Ovary (tissue), 9 donors: Measurements from ENCODE around the gene GSTP1. TPM values are rescaled to one million over a fixed set of nuclear protein-coding genes. Genes with fewer than 3 reads are reported as not detected.
A peak's percentile ranks its signal among the peaks of the same experiment; 100 is the strongest.
"Not testable (repeated sequence)": the region's sequence is repeated elsewhere in the genome, so short reads cannot be mapped to it uniquely, and the experiment has no call there.

ENCODE experiments used
- DNase-seq, 5 donors: peaks; one replicate each; pipeline ENCODE4 v3.0.0-alpha.2; 2019 to 2020
- H3K27ac ChIP-seq, 2 donors: fragments of 200-600 bp; one replicate each; pipeline versions ENCODE4 v1.5.1 to v1.8.0; 2019 to 2022
- H3K27me3 ChIP-seq: fragments of 200-600 bp; one replicate; pipeline ENCODE4 v1.8.0; 2022
- H3K36me3 ChIP-seq: fragments of 200-600 bp; sonication (generic); one replicate; pipeline ENCODE4 v1.5.1; 2019
- H3K4me1 ChIP-seq: one replicate; pipeline ENCODE4 v1.8.1; 2013; ENCODE audit warnings: mild to moderate bottlenecking, moderate library complexity; ENCODE audit not compliant: insufficient read depth
- H3K4me3 ChIP-seq: fragments of 200-600 bp; sonication (generic); one replicate; pipeline ENCODE4 v1.5.1; 2017
- H3K9me3 ChIP-seq, 2 donors: fragments of 200-600 bp in 1 of 2; sonication (generic) in 1 of 2; one replicate each; pipeline versions ENCODE4 v1.5.1 to v1.8.1; 2013 to 2019; ENCODE audit warnings: mild to moderate bottlenecking in 1 of 2, moderate library complexity in 1 of 2
- CTCF ChIP-seq, 3 donors: fragments of 450-650 bp in 2 of 3; fragments of 200-600 bp in 1 of 3; IDR thresholded peaks; one replicate each; pipeline versions ENCODE4 v1.5.1 to v1.8.0; 2016 to 2022; ENCODE audit warnings: antibody characterized with exemption in 3 of 3, mild to moderate bottlenecking in 1 of 3
- EP300 ChIP-seq: sonication (generic); formaldehyde crosslinking; IDR thresholded peaks from one replicate; pipeline ENCODE4 v1.6.1; 2017; ENCODE audit warnings: antibody characterized with exemption
- POLR2A ChIP-seq: fragments of 450-650 bp; IDR thresholded peaks from one replicate; pipeline ENCODE4 v1.6.1; 2017; ENCODE audit warnings: antibody characterized with exemption, mild to moderate bottlenecking, moderate library complexity
- WGBS, 3 donors: extraction: QIAGEN DNeasy Blood & Tissue Kit in 1 of 3; methylation state at CpG; one replicate each; pipeline versions ENCODE4 v1.1.5 to v1.1.7; 2013 to 2017; 5-methylcytosine and 5-hydroxymethylcytosine counted together
- intact Hi-C, 4 donors: fragments of 100-400 bp; cut with DNase I; formaldehyde crosslinking; loops; one replicate each; pipeline versions ENCODE4 v1.11.0 to v1.15.1; 2022 to 2023
- polyA plus RNA-seq, 2 donors: library from polyadenylated mRNA; stranded (reverse); fragments of 200-250 nt in 1 of 2; fragments of 350-450 nt in 1 of 2; fragmentation: Illumina TruSeq in 1 of 2; extraction: RNeasy Lipid Tissue Mini Kit (QIAGEN cat#74804) in 1 of 2; gene quantifications; one replicate each; pipeline ENCODE4 v1.2.3, GENCODE V29; 2013 to 2014
- total RNA-seq, 7 donors: library from RNA; depleted of rRNA in 2 of 7; stranded (reverse); fragments of >200 nt in 2 of 7; fragmentation: NEBNext Ultra II Directional in 3 of 7; extraction: Animal tissue kit (Norgen Biotek cat#: 25700) in 3 of 7; gene quantifications; one replicate each; pipeline versions ENCODE4 v1.1.0 to v1.2.4, GENCODE V29; 2016 to 2023
- donor health status: DM: no; HTN: no; CAD: no; lungs with moderate emphysema.
- donor health status: DM: no; HTN: no; CAD: no.
- donor health status: Bipolar disorder and iron deficiency.
- donor health status: DM: yes; HTN: yes; CAD: no.
- donor health status: DM: no; HTN: no; CAD: no.
- donor health status: DM: yes; HTN: yes; CAD: no.

Gene GSTP1
- total and polyA plus RNA-seq, 9 donors = 189 to 1,321 (median 459) TPM

- no peak overlapping the region for H3K27ac ChIP-seq
Measured at GRCh38 chr11:67562963-67563704, 20.5 kb upstream of the GSTP1 start.

GRCh38 chr11:67563705-67564114 lies 19.9 kb upstream of the GSTP1 start:
- H3K27ac ChIP-seq, intact Hi-C loops, H3K9me3 ChIP-seq, H3K36me3 ChIP-seq, H3K4me3 ChIP-seq, H3K27me3 ChIP-seq, H3K4me1 ChIP-seq: not testable (repeated sequence)
- peak; percentile 50 to 82 (median 70) for DNase-seq
- 13 to 28% (median 14%) methylated on average over 11 of the region's 11 CpGs for WGBS, 3 donors

More at GRCh38 chr11:67562963-67563704, 20.5 kb upstream of the GSTP1 start:
- Histone ChIP-seq H3K27me3 (no peaks in the 10 kb centered on the region), H3K36me3 (no peaks in the 10 kb centered on the region), H3K4me3 (no peak overlapping the region), H3K9me3 (no peaks in the 10 kb centered on the region), H3K4me1 (peaks cover 5% of the 10 kb centered on the region)
- intact Hi-C loops = no loop called here
- 44 to 49% (median 49%) methylated on average over 10 of the region's 10 CpGs for WGBS, 3 donors
- DNase-seq = no peak
- no peak for TF ChIP-seq POLR2A
- TF ChIP-seq CTCF (IDR thresholded peaks at IDR 0.05) = no peak
- TF ChIP-seq EP300 = no peak

GRCh38 chr11:67564230-67564629 lies 19.4 kb upstream of the GSTP1 start:
- intact Hi-C loops = no loop called here
- Histone ChIP-seq H3K27me3 (no peaks in the 10 kb centered on the region), H3K4me1 (peaks cover 5% of the 10 kb centered on the region), H3K4me3 (no peak overlapping the region), H3K27ac (no peak overlapping the region), H3K9me3 (no peaks in the 10 kb centered on the region), H3K36me3 (no peaks in the 10 kb centered on the region)
- no peak for DNase-seq
- 84 to 89% (median 84%) methylated on average over 4 of the region's 4 CpGs for WGBS, 3 donors
- TF ChIP-seq POLR2A = no peak
- no peak for TF ChIP-seq CTCF (IDR thresholded peaks at IDR 0.05)
- TF ChIP-seq EP300 = no peak

GRCh38 chr11:67571443-67571842 lies 12.2 kb upstream of the GSTP1 start:
- no peak for DNase-seq

More at GRCh38 chr11:67571443-67571842, 12.2 kb upstream of the GSTP1 start:
- intact Hi-C loops = loop anchor here in 2 of 4 donors (5.0 to 10.0 kb wide), 2 partner anchors 83 to 86 kb away; partner anchors contain the start of gene ACY3 (in 1 of the 2)
- H3K4me1 ChIP-seq = no peaks in the 10 kb centered on the region
- H3K36me3 ChIP-seq = no peaks in the 10 kb centered on the region
- no peaks in the 10 kb centered on the region for H3K9me3 ChIP-seq
- TF ChIP-seq POLR2A (no peak), CTCF (IDR thresholded peaks at IDR 0.05) (no peak)
- WGBS, 3 donors = 42 to 44% (median 43%) methylated on average over 6 of the region's 6 CpGs
- H3K27ac ChIP-seq = no peak overlapping the region
- no peaks in the 10 kb centered on the region for H3K27me3 ChIP-seq
- no peak overlapping the region for H3K4me3 ChIP-seq
